Endothelial cell of umbilical vein (primary cell): ENCODE measurements around the gene ZRANB1. TPM values are rescaled to one million over a fixed set of nuclear protein-coding genes. Genes with fewer than 3 reads are reported as not detected.

Experiments
- BruUV-seq: library from RNA; stranded (reverse); fragments of 400-500 nt; replicated peaks from 2 replicates; lab custom pipeline; 2021; lab: Mats Ljungman, UMichigan
- CTCF ChIA-PET: fragments of 300-600, 350-600 bp; sonication (Branson Sonifier 250); formaldehyde crosslinking; loops from one replicate; lab custom pipeline; 2021; ENCODE audit warnings: antibody characterized with exemption, inconsistent platforms; lab: Charles Lee
- POLR2A ChIA-PET: fragments of 300-600, 350-600 bp; sonication (Branson Sonifier 250); formaldehyde crosslinking; loops from one replicate; lab custom pipeline; 2021; ENCODE audit warnings: antibody characterized with exemption, inconsistent platforms; lab: Charles Lee
- DNase-seq: peaks from one replicate; pipeline ENCODE4 v3.0.0-alpha.2; 2011; ENCODE audit warnings: low read depth, low spot score
- FAIRE-seq: peaks from 2 replicates; lab custom pipeline; 2011; peaks lifted over from hg19 to GRCh38; lab: Jason Lieb, UNC
- H2AFZ ChIP-seq: 2 replicates; pipeline ENCODE4 v1.6.0; 2012; ENCODE audit warnings: low read depth, low read length, control low read depth, inconsistent platforms
- H3K27ac ChIP-seq: 2 replicates; pipeline ENCODE4 v1.5.1; 2011; ENCODE audit warnings: low read depth, mild to moderate bottlenecking, control low read depth, low read length, moderate library complexity; ENCODE audit not compliant: insufficient read depth
- H3K27me3 ChIP-seq, 2 experiments: 2 replicates each; pipeline versions ENCODE4 v1.6.0 to v1.6.1; 2011; ENCODE audit warnings: low read length in 2 of 2, mixed read lengths in 1 of 2; ENCODE audit not compliant: control insufficient read depth in 2 of 2, insufficient read depth in 2 of 2
- H3K36me3 ChIP-seq, 2 experiments: 2 replicates in 1 of 2; 3 replicates in 1 of 2; pipeline ENCODE4 v1.5.1; 2011; ENCODE audit warnings: low read length in 2 of 2, mild to moderate bottlenecking in 1 of 2, moderate library complexity in 1 of 2; ENCODE audit not compliant: control insufficient read depth in 2 of 2, insufficient read depth in 2 of 2; ENCODE audit errors: extremely low read depth in 1 of 2
- H3K4me1 ChIP-seq: 3 replicates; pipeline ENCODE4 v1.5.1; 2011; ENCODE audit warnings: mild to moderate bottlenecking, low read length; ENCODE audit not compliant: control insufficient read depth, insufficient read depth; ENCODE audit errors: extremely low read depth
- H3K4me2 ChIP-seq: 2 replicates; pipeline ENCODE4 v1.6.1; 2011; ENCODE audit warnings: low read length, control low read depth, mixed read lengths; ENCODE audit not compliant: insufficient read depth
- H3K4me3 ChIP-seq, 3 experiments: fragments of 200-600 bp in 1 of 3; sonication (generic), shearing (Covaris generic) in 1 of 3; replicated peaks in 1 of 3; 2 replicates each; pipeline ENCODE4 v1.5.1; 2011 to 2016; ENCODE audit warnings: control low read depth in 3 of 3, low read length in 3 of 3, mild to moderate bottlenecking in 2 of 3, inconsistent platforms in 1 of 3, low read depth in 1 of 3, moderate library complexity in 1 of 3; ENCODE audit not compliant: insufficient read depth in 1 of 3
- H3K79me2 ChIP-seq: 2 replicates; pipeline ENCODE4 v1.6.0; 2012; ENCODE audit warnings: low read length, inconsistent platforms; ENCODE audit not compliant: control insufficient read depth, insufficient read depth
- H3K9ac ChIP-seq: replicated peaks from 2 replicates; pipeline ENCODE3; 2011; ENCODE audit warnings: low read length, control low read depth; ENCODE audit not compliant: insufficient read depth; ENCODE audit errors: extremely low read depth
- H3K9me1 ChIP-seq: replicated peaks from 3 replicates; pipeline ENCODE4 v1.6.0; 2011; ENCODE audit warnings: mild to moderate bottlenecking, low read length; ENCODE audit not compliant: control insufficient read depth, insufficient read depth; ENCODE audit errors: extremely low read depth
- H3K9me3 ChIP-seq: replicated peaks from 2 replicates; pipeline ENCODE4 v1.5.1; 2012; ENCODE audit warnings: low read length, inconsistent platforms; ENCODE audit not compliant: control insufficient read depth, insufficient read depth
- H4K20me1 ChIP-seq: replicated peaks from 2 replicates; pipeline ENCODE3; 2011; ENCODE audit warnings: mild to moderate bottlenecking, low read length; ENCODE audit not compliant: control insufficient read depth, insufficient read depth; ENCODE audit errors: extremely low read depth
- CTCF ChIP-seq, 2 donors: IDR thresholded peaks; 1 replicate in 1 of 2; 2 replicates in 1 of 2; pipeline ENCODE4 v1.5.1; 2011; ENCODE audit warnings: low read length in 2 of 2, mild to moderate bottlenecking in 2 of 2, moderate library complexity in 2 of 2, control low read depth in 1 of 2, inconsistent platforms in 1 of 2, low read depth in 1 of 2; ENCODE audit not compliant: insufficient read depth in 1 of 2; ENCODE audit errors: extremely low read depth in 1 of 2
- EZH2 ChIP-seq: IDR thresholded peaks from 2 replicates; pipeline ENCODE4 v1.6.1; 2012; ENCODE audit warnings: borderline replicate concordance, low read depth, mild to moderate bottlenecking, moderate library complexity, low read length, inconsistent platforms; ENCODE audit not compliant: severe bottlenecking
- FOS ChIP-seq: IDR thresholded peaks from 2 replicates; pipeline ENCODE4 v1.6.1; 2011; ENCODE audit warnings: mild to moderate bottlenecking, low read length, moderate library complexity, borderline replicate concordance; ENCODE audit not compliant: insufficient read depth
- GATA2 ChIP-seq: IDR thresholded peaks from 2 replicates; pipeline ENCODE4 v1.7.0; 2011; ENCODE audit warnings: low read depth, mild to moderate bottlenecking, moderate library complexity, mixed read lengths, low read length; ENCODE audit not compliant: insufficient read length, insufficient read depth
- JUN ChIP-seq: IDR thresholded peaks from 2 replicates; pipeline ENCODE4 v1.6.1; 2011; ENCODE audit warnings: borderline replicate concordance, low read depth; ENCODE audit not compliant: insufficient read length, insufficient read depth
- MYC ChIP-seq: IDR thresholded peaks from one replicate; pipeline ENCODE4 v1.6.1; 2011; ENCODE audit warnings: mild to moderate bottlenecking, low read depth, low read length
- POLR2A ChIP-seq: IDR thresholded peaks from 2 replicates; pipeline ENCODE4 v1.6.1; 2012; ENCODE audit warnings: low read depth, mild to moderate bottlenecking, control low read depth, low read length
- POLR2AphosphoS5 ChIP-seq: IDR thresholded peaks from 2 replicates; pipeline ENCODE4 v1.6.1; 2012; ENCODE audit warnings: low read depth, mild to moderate bottlenecking, control low read depth, low read length, moderate library complexity; ENCODE audit not compliant: insufficient read depth
- dilution Hi-C: fragments of 300-500 bp; cut with MboI; formaldehyde crosslinking; loops from one replicate; pipeline ENCODE4 v1.15.0; 2019; ENCODE audit warnings: low sequenced_read_pairs; ENCODE audit not compliant: extremely low pct_ligation_motif_present
- intact Hi-C: fragments of 100-400 bp; cut with micrococcal nuclease; formaldehyde crosslinking; loops from one replicate; pipeline ENCODE4 v1.10.0; 2022
- polyA plus RNA-seq, 4 experiments: library from polyadenylated mRNA; depleted of rRNA in 3 of 4; stranded (reverse) in 3 of 4; unstranded in 1 of 4; fragments of >200 nt; gene quantifications; 2 replicates each; pipeline versions ENCODE4 v1.2.1 to v1.2.3, GENCODE V29; 2011 to 2012; ENCODE audit warnings: missing spikeins in 1 of 4
- total RNA-seq: library from RNA; stranded (reverse); gene quantifications from 2 replicates; pipeline ENCODE4 v1.2.3, GENCODE V29; 2021
- TF ChIP-seq, protein P1 (sequence below): IDR thresholded peaks from 2 replicates; pipeline ENCODE4 v1.6.1; 2011; ENCODE audit not compliant: insufficient read depth, insufficient read length

Gene ZRANB1
- total and polyA plus RNA-seq, 2 donors (not counting 3 experiments of a cell fraction or from before 2014, with no cell fraction given): 6.2 to 17.7 TPM

DNA sequence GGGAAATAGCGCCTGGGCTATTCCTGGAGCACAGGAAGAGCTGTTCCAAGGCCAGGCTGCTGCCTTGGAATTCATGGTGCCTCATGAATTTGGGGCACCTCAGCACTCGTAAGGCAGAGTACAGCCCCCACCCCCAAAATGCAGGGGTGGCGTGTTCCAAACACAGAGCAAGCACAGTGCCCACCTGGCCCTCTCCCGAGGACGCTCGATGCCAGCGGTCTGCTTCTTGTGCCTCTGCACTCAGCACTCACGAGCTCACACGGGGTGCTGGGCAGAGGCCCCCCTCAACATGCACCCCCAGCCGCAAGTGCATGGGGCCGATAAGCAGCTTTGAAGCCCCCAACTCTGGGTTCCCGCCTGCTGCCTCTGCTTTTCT lies 60.1 kb downstream of the ZRANB1 start:
- intact Hi-C loops: no loop called here
- no peak for DNase-seq
- ChIA-PET POLR2A (no interaction called here), CTCF (interaction anchor here (1.2 to 2.8 kb wide), 2 partner anchors 9 to 59 kb away, joined by 3 to 18 read pairs; no protein-coding TSS in a partner anchor)
- Histone ChIP-seq H3K27ac (no peak overlapping the region), H3K4me2 (no peak overlapping the region), H3K27me3 (no peaks in the 10 kb centered on the region), H3K9ac (no peak overlapping the region), H3K4me1 (no peaks in the 10 kb centered on the region), H4K20me1 (no peaks in the 10 kb centered on the region), H3K9me3 (no peaks in the 10 kb centered on the region), H3K79me2 (peaks cover 18% of the 10 kb centered on the region), H3K36me3 (peaks cover 9 to 75% of the 10 kb centered on the region in 2 experiments), H3K4me3 (no peak overlapping the region), H3K9me1 (no peaks in the 10 kb centered on the region), H2AFZ (no peak overlapping the region)
- dilution Hi-C loops: no loop called here
- FAIRE-seq: no peak
- no TSS peak for BruUV-seq
- no peak for TF ChIP-seq CTCF (IDR thresholded peaks at IDR 0.05; ENCODE audit: extremely low read depth in 1 of 2, insufficient read depth in 1 of 2, low read depth in 1 of 2, low read length in 2 of 2)
- TF ChIP-seq EZH2: no peak
- no peak for TF ChIP-seq GATA2
- TF ChIP-seq POLR2A: no peak
- TF ChIP-seq FOS: no peak
- no peak for TF ChIP-seq MYC
- no peak for TF ChIP-seq POLR2AphosphoS5
- TF ChIP-seq, protein P1, sequence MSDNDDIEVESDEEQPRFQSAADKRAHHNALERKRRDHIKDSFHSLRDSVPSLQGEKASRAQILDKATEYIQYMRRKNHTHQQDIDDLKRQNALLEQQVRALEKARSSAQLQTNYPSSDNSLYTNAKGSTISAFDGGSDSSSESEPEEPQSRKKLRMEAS: no peak
- TF ChIP-seq JUN: no peak
